GM12878 (cell line): ENCODE results near the gene ZBTB18. TPM values are rescaled to one million over a fixed set of nuclear protein-coding genes. Genes with fewer than 3 reads are reported as not detected.

Experiments used
- ATAC-seq: fragments of 200-7000 bp; cut with Tn5 transposase; 3 replicates; pipeline ENCODE4 v1.9.1; 2020; ENCODE audit warnings: mild to moderate bottlenecking, moderate library complexity
- BruUV-seq: library from RNA; stranded (reverse); fragments of 400-500 nt; replicated peaks from 2 replicates; lab custom pipeline; 2021; lab: Mats Ljungman, UMichigan
- CTCF ChIA-PET: fragments of 300-600 bp; sonication (Branson Sonifier 250); formaldehyde crosslinking; extraction: SDS; loops from one replicate; lab custom pipeline; 2021; ENCODE audit warnings: inconsistent platforms; lab: Yijun Ruan, JAX
- POLR2A ChIA-PET: fragments of 350-600 bp; formaldehyde crosslinking; extraction: SDS; loops from one replicate; lab custom pipeline; 2021; ENCODE audit warnings: inconsistent platforms; lab: Charles Lee
- RAD21 ChIA-PET: fragments of 300-600 bp; sonication (Branson Sonifier 250); formaldehyde crosslinking; loops from one replicate; lab custom pipeline; 2023; ENCODE audit warnings: antibody characterized with exemption; ENCODE audit not compliant: unreplicated experiment; lab: Charles Lee
- SMC1A ChIA-PET: fragments of 300-600 bp; sonication (Branson Sonifier 250); formaldehyde crosslinking; loops from one replicate; lab custom pipeline; 2023; ENCODE audit not compliant: unreplicated experiment, uncharacterized antibody; lab: Charles Lee
- DNase-seq: peaks from one replicate; pipeline ENCODE4 v3.0.0-alpha.2; 2011; ENCODE audit warnings: low read depth, low spot score
- FAIRE-seq: peaks from 3 replicates; lab custom pipeline; 2011; peaks lifted over from hg19 to GRCh38; lab: Jason Lieb, UNC
- H2AFZ ChIP-seq: 2 replicates; pipeline ENCODE4 v1.6.0; 2011; ENCODE audit warnings: low read depth, low read length, control low read depth; ENCODE audit not compliant: control insufficient read depth
- H3K27ac ChIP-seq: 2 replicates; pipeline ENCODE4 v1.5.1; 2011; ENCODE audit warnings: control low read depth; ENCODE audit not compliant: control insufficient read depth, insufficient read depth
- H3K27me3 ChIP-seq, 2 experiments: replicated peaks in 1 of 2; 2 replicates each; pipeline versions ENCODE4 v1.6.0 to v1.6.1; 2011; ENCODE audit warnings: low read length in 1 of 2; ENCODE audit not compliant: control insufficient read depth in 2 of 2, insufficient read depth in 2 of 2
- H3K36me3 ChIP-seq, 2 experiments: 2 replicates each; pipeline ENCODE4 v1.5.1; 2011; ENCODE audit warnings: low read length in 1 of 2; ENCODE audit not compliant: control insufficient read depth in 2 of 2, insufficient read depth in 2 of 2
- H3K4me1 ChIP-seq: 2 replicates; pipeline ENCODE4 v1.6.1; 2011; ENCODE audit warnings: mild to moderate bottlenecking, low read length, moderate library complexity, mixed read lengths; ENCODE audit not compliant: control insufficient read depth, insufficient read depth
- H3K4me2 ChIP-seq: 2 replicates; pipeline ENCODE4 v1.6.0; 2011; ENCODE audit warnings: control low read depth; ENCODE audit not compliant: control insufficient read depth, insufficient read depth
- H3K4me3 ChIP-seq: fragments of 200-600 bp; sonication (generic); 2 replicates; pipeline ENCODE4 v1.5.1; 2016
- H3K79me2 ChIP-seq: 2 replicates; pipeline ENCODE4 v1.6.0; 2011; ENCODE audit warnings: low read length; ENCODE audit not compliant: control insufficient read depth, insufficient read depth
- H3K9ac ChIP-seq: 2 replicates; pipeline ENCODE4 v1.8.0; 2011; ENCODE audit warnings: low read length, control low read depth, mixed read lengths; ENCODE audit not compliant: control insufficient read depth, insufficient read depth
- H3K9me3 ChIP-seq: replicated peaks from 3 replicates; pipeline ENCODE4 v1.5.1; 2011; ENCODE audit warnings: mild to moderate bottlenecking, low read length; ENCODE audit not compliant: control insufficient read depth, insufficient read depth
- H4K20me1 ChIP-seq: 2 replicates; pipeline ENCODE4 v1.6.0; 2011; ENCODE audit not compliant: control insufficient read depth, insufficient read depth
- CBX5 ChIP-seq: sonication (generic); IDR thresholded peaks from 2 replicates; pipeline ENCODE4 v1.6.1; 2016; ENCODE audit warnings: low read depth, moderate library complexity, mild to moderate bottlenecking, inconsistent platforms
- FOXM1 ChIP-seq: IDR thresholded peaks from 2 replicates; pipeline ENCODE4 v1.6.1; 2012; ENCODE audit warnings: low read depth, mild to moderate bottlenecking, inconsistent platforms, low read length, moderate library complexity
- IRF4 ChIP-seq: IDR thresholded peaks from 2 replicates; pipeline ENCODE4 v1.6.1; 2011; ENCODE audit warnings: low read depth, low read length
- MEF2A ChIP-seq: IDR thresholded peaks from 2 replicates; pipeline ENCODE4 v1.6.1; 2011; ENCODE audit warnings: low read depth, mild to moderate bottlenecking, low read length, moderate library complexity; ENCODE audit not compliant: insufficient read depth
- MYB ChIP-seq: fragments of 150-350 bp; IDR thresholded peaks from 2 replicates; pipeline ENCODE4 v1.6.1; 2014; ENCODE audit warnings: mild to moderate bottlenecking, low read depth, low read length, borderline replicate concordance
- NFYB ChIP-seq: IDR thresholded peaks from 2 replicates; pipeline ENCODE4 v1.6.1; 2011; ENCODE audit warnings: low read depth, mild to moderate bottlenecking, low read length, improper control_type of control experiment, moderate library complexity; ENCODE audit not compliant: insufficient read depth
- ZNF207 ChIP-seq: fragments of 450-650 bp; IDR thresholded peaks from 2 replicates; pipeline ENCODE4 v1.6.1; 2014; ENCODE audit warnings: antibody characterized with exemption, mild to moderate bottlenecking, borderline replicate concordance
- ZNF622 ChIP-seq: fragments of 450-650 bp; IDR thresholded peaks from 2 replicates; pipeline ENCODE4 v1.6.1; 2017; ENCODE audit warnings: mild to moderate bottlenecking, inconsistent platforms
- WGBS: methylation state at CpG from one replicate; pipeline ENCODE4 v1.1.6; 2016; ENCODE audit warnings: low lambda C conversion rate; ENCODE audit not compliant: insufficient replicate concordance, insufficient coverage; ENCODE audit errors: missing lambda C conversion rate; 5-methylcytosine and 5-hydroxymethylcytosine counted together
- in situ Hi-C: fragments of 300-500 bp; cut with MboI; formaldehyde crosslinking; loops from 9 replicates; pipeline ENCODE4 v1.14.3; 2018; ENCODE audit warnings: mixed read lengths
- intact Hi-C: fragments of 100-400 bp; cut with micrococcal nuclease; formaldehyde crosslinking; loops from one replicate; pipeline ENCODE4 v1.14.2; 2022; ENCODE audit not compliant: unreplicated experiment
- polyA plus RNA-seq, 11 experiments: library from polyadenylated mRNA; depleted of rRNA in 4 of 11; unstranded in 6 of 11; stranded (reverse) in 5 of 11; fragments of >200 nt; fragmentation: Nextera tagmentation in 4 of 11; fragmentation: Illumina TruSeq in 1 of 11; extraction: Ambion mirVana in 4 of 11; extraction: Trizol in 1 of 11; gene quantifications; 1 replicate in 1 of 11; 2 replicates in 10 of 11; pipeline versions ENCODE4 v1.2.1 to v1.2.3, GENCODE V29; 2011 to 2016; ENCODE audit warnings: inconsistent platforms in 2 of 11, missing spikeins in 2 of 11, low read depth in 1 of 11
- total RNA-seq, 4 experiments: library from RNA; depleted of rRNA in 3 of 4; stranded (reverse); fragments of >200 nt in 3 of 4; fragmentation: Illumina TruSeq in 1 of 4; extraction: Trizol in 1 of 4; gene quantifications; 2 replicates each; pipeline versions ENCODE4 v1.2.1 to v1.2.3, GENCODE V29; 2013 to 2021
- TF ChIP-seq, protein P1 (sequence below), 3 experiments: IDR thresholded peaks in 2 of 3; conservative IDR thresholded peaks in 1 of 3; 2 replicates each; pipeline ENCODE4 v1.5.1; 2011; ENCODE audit warnings: low read depth in 3 of 3, low read length in 3 of 3, mild to moderate bottlenecking in 3 of 3, control low read depth in 2 of 3, moderate library complexity in 2 of 3, inconsistent platforms in 1 of 3, mixed read lengths in 1 of 3; ENCODE audit not compliant: control insufficient read depth in 2 of 3, insufficient read depth in 1 of 3; ENCODE audit errors: extremely low read depth in 1 of 3
- TF ChIP-seq, protein P2 (sequence below): fragments of 450-650 bp; IDR thresholded peaks from 2 replicates; pipeline ENCODE4 v1.6.1; 2016; ENCODE audit warnings: mild to moderate bottlenecking
- TF ChIP-seq, protein P3 (sequence below): IDR thresholded peaks from 2 replicates; pipeline ENCODE4 v1.6.1; 2012; ENCODE audit warnings: mild to moderate bottlenecking, low read depth, low read length
- TF ChIP-seq, protein P4 (sequence below): fragments of 450-650 bp; formaldehyde crosslinking; IDR thresholded peaks from 2 replicates; pipeline ENCODE4 v1.4.0; 2022; ENCODE audit warnings: mild to moderate bottlenecking, moderate library complexity
- TF ChIP-seq, protein P5 (sequence below): IDR thresholded peaks from 2 replicates; pipeline ENCODE4 v1.6.1; 2012; ENCODE audit warnings: low read depth, low read length, improper control_type of control experiment

The ZBTB18 gene
- total and polyA plus RNA-seq, 10 of the 15 experiments (the other 5 are each of a cell fraction or from before 2014, with no cell fraction given): 0.27 to 8.6 (median 6.1) TPM

DNA sequence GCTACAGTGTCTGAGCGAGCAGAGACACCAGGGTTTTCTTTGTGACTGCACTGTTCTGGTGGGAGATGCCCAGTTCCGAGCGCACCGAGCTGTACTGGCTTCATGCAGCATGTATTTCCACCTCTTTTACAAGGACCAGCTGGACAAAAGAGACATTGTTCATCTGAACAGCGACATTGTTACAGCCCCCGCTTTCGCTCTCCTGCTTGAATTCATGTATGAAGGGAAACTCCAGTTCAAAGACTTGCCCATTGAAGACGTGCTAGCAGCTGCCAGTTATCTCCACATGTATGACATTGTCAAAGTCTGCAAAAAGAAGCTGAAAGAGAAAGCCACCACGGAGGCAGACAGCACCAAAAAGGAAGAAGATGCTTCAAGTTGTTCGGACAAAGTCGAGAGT lies 2.7 kb downstream of the ZBTB18 start:
- TF ChIP-seq, protein P1, sequence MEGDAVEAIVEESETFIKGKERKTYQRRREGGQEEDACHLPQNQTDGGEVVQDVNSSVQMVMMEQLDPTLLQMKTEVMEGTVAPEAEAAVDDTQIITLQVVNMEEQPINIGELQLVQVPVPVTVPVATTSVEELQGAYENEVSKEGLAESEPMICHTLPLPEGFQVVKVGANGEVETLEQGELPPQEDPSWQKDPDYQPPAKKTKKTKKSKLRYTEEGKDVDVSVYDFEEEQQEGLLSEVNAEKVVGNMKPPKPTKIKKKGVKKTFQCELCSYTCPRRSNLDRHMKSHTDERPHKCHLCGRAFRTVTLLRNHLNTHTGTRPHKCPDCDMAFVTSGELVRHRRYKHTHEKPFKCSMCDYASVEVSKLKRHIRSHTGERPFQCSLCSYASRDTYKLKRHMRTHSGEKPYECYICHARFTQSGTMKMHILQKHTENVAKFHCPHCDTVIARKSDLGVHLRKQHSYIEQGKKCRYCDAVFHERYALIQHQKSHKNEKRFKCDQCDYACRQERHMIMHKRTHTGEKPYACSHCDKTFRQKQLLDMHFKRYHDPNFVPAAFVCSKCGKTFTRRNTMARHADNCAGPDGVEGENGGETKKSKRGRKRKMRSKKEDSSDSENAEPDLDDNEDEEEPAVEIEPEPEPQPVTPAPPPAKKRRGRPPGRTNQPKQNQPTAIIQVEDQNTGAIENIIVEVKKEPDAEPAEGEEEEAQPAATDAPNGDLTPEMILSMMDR (IDR thresholded peaks at IDR 0.05 in 2 of 3, conservative IDR thresholded peaks at IDR 0.05 in 1 of 3; ENCODE audit: control insufficient read depth in 2 of 3, extremely low read depth in 1 of 3, insufficient read depth in 1 of 3, low read depth in 3 of 3, low read length in 3 of 3): no peak
- no peak for TF ChIP-seq MYB
- no peak for TF ChIP-seq ZNF622
- no peak for TF ChIP-seq ZNF207
- TF ChIP-seq, protein P2, sequence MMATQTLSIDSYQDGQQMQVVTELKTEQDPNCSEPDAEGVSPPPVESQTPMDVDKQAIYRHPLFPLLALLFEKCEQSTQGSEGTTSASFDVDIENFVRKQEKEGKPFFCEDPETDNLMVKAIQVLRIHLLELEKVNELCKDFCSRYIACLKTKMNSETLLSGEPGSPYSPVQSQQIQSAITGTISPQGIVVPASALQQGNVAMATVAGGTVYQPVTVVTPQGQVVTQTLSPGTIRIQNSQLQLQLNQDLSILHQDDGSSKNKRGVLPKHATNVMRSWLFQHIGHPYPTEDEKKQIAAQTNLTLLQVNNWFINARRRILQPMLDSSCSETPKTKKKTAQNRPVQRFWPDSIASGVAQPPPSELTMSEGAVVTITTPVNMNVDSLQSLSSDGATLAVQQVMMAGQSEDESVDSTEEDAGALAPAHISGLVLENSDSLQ: no peak
- TF ChIP-seq NFYB: no peak
- TF ChIP-seq, protein P3, sequence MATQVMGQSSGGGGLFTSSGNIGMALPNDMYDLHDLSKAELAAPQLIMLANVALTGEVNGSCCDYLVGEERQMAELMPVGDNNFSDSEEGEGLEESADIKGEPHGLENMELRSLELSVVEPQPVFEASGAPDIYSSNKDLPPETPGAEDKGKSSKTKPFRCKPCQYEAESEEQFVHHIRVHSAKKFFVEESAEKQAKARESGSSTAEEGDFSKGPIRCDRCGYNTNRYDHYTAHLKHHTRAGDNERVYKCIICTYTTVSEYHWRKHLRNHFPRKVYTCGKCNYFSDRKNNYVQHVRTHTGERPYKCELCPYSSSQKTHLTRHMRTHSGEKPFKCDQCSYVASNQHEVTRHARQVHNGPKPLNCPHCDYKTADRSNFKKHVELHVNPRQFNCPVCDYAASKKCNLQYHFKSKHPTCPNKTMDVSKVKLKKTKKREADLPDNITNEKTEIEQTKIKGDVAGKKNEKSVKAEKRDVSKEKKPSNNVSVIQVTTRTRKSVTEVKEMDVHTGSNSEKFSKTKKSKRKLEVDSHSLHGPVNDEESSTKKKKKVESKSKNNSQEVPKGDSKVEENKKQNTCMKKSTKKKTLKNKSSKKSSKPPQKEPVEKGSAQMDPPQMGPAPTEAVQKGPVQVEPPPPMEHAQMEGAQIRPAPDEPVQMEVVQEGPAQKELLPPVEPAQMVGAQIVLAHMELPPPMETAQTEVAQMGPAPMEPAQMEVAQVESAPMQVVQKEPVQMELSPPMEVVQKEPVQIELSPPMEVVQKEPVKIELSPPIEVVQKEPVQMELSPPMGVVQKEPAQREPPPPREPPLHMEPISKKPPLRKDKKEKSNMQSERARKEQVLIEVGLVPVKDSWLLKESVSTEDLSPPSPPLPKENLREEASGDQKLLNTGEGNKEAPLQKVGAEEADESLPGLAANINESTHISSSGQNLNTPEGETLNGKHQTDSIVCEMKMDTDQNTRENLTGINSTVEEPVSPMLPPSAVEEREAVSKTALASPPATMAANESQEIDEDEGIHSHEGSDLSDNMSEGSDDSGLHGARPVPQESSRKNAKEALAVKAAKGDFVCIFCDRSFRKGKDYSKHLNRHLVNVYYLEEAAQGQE: no peak
- TF ChIP-seq, protein P4, sequence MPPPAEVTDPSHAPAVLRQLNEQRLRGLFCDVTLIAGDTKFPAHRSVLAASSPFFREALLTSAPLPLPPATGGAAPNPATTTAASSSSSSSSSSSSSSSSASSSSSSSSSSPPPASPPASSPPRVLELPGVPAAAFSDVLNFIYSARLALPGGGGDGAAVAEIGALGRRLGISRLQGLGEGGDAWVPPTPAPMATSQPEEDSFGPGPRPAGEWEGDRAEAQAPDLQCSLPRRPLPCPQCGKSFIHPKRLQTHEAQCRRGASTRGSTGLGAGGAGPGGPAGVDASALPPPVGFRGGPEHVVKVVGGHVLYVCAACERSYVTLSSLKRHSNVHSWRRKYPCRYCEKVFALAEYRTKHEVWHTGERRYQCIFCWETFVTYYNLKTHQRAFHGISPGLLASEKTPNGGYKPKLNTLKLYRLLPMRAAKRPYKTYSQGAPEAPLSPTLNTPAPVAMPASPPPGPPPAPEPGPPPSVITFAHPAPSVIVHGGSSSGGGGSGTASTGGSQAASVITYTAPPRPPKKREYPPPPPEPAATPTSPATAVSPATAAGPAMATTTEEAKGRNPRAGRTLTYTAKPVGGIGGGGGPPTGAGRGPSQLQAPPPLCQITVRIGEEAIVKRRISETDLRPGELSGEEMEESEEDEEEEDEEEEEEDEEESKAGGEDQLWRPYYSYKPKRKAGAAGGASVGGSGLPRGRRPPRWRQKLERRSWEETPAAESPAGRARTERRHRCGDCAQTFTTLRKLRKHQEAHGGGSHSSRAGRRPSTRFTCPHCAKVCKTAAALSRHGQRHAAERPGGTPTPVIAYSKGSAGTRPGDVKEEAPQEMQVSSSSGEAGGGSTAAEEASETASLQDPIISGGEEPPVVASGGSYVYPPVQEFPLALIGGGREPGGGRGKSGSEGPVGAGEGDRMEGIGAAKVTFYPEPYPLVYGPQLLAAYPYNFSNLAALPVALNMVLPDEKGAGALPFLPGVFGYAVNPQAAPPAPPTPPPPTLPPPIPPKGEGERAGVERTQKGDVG (CRISPR knock-in tag): no peak
- no peak for TF ChIP-seq IRF4
- no peak for TF ChIP-seq CBX5
- no peak for TF ChIP-seq FOXM1
- TF ChIP-seq, protein P5, sequence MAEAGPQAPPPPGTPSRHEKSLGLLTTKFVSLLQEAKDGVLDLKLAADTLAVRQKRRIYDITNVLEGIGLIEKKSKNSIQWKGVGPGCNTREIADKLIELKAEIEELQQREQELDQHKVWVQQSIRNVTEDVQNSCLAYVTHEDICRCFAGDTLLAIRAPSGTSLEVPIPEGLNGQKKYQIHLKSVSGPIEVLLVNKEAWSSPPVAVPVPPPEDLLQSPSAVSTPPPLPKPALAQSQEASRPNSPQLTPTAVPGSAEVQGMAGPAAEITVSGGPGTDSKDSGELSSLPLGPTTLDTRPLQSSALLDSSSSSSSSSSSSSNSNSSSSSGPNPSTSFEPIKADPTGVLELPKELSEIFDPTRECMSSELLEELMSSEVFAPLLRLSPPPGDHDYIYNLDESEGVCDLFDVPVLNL: no peak
- TF ChIP-seq MEF2A: no peak
- 94% methylated on average over 11 of the region's 11 CpGs for WGBS
- Histone ChIP-seq H3K36me3 (peaks cover 0 to 4% of the 10 kb centered on the region in 2 experiments; a peak in 2 of 4 replicates), H3K27ac (no peak overlapping the region), H3K4me3 (no peak overlapping the region), H3K9me3 (no peaks in the 10 kb centered on the region), H3K79me2 (peaks cover 33% of the 10 kb centered on the region), H2AFZ (no peak overlapping the region), H3K4me2 (no peak overlapping the region), H4K20me1 (no peaks in the 10 kb centered on the region), H3K4me1 (peaks cover 15% of the 10 kb centered on the region), H3K9ac (no peak overlapping the region), H3K27me3 (no peaks in the 10 kb centered on the region)
- intact Hi-C loops (loop anchor here (5.0 kb wide), 1 partner anchor 243 kb away; no protein-coding TSS in a partner anchor), in situ Hi-C loops (no loop called here)
- ATAC-seq (no peak), DNase-seq (no peak), FAIRE-seq (no peak)
- RAD21 ChIA-PET: no interaction called here
- POLR2A ChIA-PET: interaction anchor here (2.9 kb wide), 1 partner anchor 9 kb away, joined by 8 read pairs; no protein-coding TSS in a partner anchor
- CTCF ChIA-PET: no interaction called here
- no TSS peak for BruUV-seq
- SMC1A ChIA-PET: interaction anchor here (4.8 kb wide), 1 partner anchor 9 kb away, joined by 45 read pairs; no protein-coding TSS in a partner anchor
